ENCODE data around the gene MGAT5.

Gene MGAT5

DNA sequence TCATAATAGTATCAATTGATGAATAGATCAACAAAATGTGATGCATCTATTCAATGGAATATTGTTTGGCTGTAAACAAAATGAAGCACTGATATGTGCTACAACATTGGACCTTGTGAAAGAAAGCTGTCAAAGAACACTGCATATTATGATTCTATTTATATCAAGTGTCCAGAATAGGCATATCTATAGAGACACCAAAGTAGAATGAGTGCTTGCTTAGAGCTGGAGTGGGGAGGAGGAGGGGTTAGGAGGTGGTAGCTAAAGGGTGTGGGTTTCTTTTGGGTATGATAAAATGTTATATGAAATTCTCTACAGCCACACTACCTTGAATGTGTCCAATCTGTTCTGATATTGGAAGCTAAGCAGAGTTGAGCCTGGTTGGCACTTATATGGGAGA lies 23.0 kb upstream of the MGAT5 start:
- Histone ChIP-seq H3K27ac (ENCODE audit: low read length) (no peak overlapping the region), H3K4me3 (ENCODE audit: low read length) (no peak overlapping the region), H3K4me1 (ENCODE audit: low read length) (peaks cover 32% of the 10 kb centered on the region), H3K27me3 (ENCODE audit: low read depth, low read length) (peaks cover 28% of the 10 kb centered on the region), H3K9ac (ENCODE audit: low read length) (no peak overlapping the region), H3K79me2 (ENCODE audit: low read length) (no peaks in the 10 kb centered on the region; the same call in 1 of the 2 replicates), H2AFZ (ENCODE audit: low read depth, low read length) (no peak overlapping the region), H3K36me3 (replicated peaks; ENCODE audit: low read depth, low read length) (peaks cover 7% of the 10 kb centered on the region), H3K9me3 (ENCODE audit: insufficient read depth, low read length) (peaks cover 13% of the 10 kb centered on the region; the same call in 1 of the 2 replicates), H4K20me1 (ENCODE audit: insufficient read depth, low read length) (peaks cover 53% of the 10 kb centered on the region), H3K4me2 (ENCODE audit: low read length) (no peak overlapping the region)
- no peak for TF ChIP-seq EZH2phosphoT487 (IDR thresholded peaks at IDR 0.05; ENCODE audit: low read depth)
- TF ChIP-seq, protein P1, sequence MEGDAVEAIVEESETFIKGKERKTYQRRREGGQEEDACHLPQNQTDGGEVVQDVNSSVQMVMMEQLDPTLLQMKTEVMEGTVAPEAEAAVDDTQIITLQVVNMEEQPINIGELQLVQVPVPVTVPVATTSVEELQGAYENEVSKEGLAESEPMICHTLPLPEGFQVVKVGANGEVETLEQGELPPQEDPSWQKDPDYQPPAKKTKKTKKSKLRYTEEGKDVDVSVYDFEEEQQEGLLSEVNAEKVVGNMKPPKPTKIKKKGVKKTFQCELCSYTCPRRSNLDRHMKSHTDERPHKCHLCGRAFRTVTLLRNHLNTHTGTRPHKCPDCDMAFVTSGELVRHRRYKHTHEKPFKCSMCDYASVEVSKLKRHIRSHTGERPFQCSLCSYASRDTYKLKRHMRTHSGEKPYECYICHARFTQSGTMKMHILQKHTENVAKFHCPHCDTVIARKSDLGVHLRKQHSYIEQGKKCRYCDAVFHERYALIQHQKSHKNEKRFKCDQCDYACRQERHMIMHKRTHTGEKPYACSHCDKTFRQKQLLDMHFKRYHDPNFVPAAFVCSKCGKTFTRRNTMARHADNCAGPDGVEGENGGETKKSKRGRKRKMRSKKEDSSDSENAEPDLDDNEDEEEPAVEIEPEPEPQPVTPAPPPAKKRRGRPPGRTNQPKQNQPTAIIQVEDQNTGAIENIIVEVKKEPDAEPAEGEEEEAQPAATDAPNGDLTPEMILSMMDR (IDR thresholded peaks at IDR 0.05; ENCODE audit: low read depth, low read length) = no peak

DNA sequence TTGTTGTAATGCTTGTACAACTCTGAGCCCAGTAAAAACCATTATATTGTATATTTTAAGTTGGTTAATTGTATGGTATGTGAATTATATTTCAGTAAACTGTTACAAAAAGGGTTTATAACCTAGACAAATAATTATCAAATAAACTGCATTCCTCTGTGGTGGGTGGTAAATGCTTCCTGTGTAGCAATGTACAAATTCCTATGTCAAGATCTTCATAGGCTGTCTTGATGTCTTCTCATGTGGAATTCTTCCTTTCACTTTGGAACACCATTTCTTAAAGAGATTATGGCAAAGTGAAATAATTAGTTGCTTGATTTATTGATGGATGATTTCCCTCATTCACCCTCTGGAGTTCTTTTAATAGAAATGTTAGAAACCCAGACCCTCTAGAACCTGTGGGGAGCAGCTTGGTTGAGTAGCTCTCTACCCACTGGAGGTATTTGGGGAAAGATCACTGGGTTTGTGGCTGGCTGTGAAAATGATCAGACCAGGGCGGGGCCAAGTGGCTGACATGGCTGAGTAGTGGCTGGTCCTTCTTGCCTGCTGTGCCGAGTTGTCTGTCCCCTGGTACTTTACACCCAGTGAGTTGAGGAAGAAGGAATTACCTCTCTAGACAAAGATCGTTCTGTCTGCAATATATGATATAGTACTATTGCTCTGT lies 22.4 kb upstream of the MGAT5 start:
- H4K20me1 ChIP-seq (ENCODE audit: insufficient read depth, low read length) = peaks cover 52% of the 10 kb centered on the region
- peaks cover 32% of the 10 kb centered on the region for H3K4me1 ChIP-seq (ENCODE audit: low read length)
- no peak overlapping the region for H3K4me3 ChIP-seq (ENCODE audit: low read length)
- peaks cover 13% of the 10 kb centered on the region; the same call in 1 of the 2 replicates for H3K9me3 ChIP-seq (ENCODE audit: insufficient read depth, low read length)
- no peaks in the 10 kb centered on the region; the same call in 1 of the 2 replicates for H3K79me2 ChIP-seq (ENCODE audit: low read length)
- H3K9ac ChIP-seq (ENCODE audit: low read length) = no peak overlapping the region
- peaks cover 26% of the 10 kb centered on the region for H3K27me3 ChIP-seq (ENCODE audit: low read depth, low read length)
- no peak overlapping the region for H3K4me2 ChIP-seq (ENCODE audit: low read length)
- TF ChIP-seq, protein P1 (IDR thresholded peaks at IDR 0.05; ENCODE audit: low read depth, low read length) = no peak
- TF ChIP-seq EZH2phosphoT487 (IDR thresholded peaks at IDR 0.05; ENCODE audit: low read depth) = no peak
- H3K36me3 ChIP-seq (replicated peaks; ENCODE audit: low read depth, low read length) = peaks cover 7% of the 10 kb centered on the region
- H2AFZ ChIP-seq (ENCODE audit: low read depth, low read length) = no peak overlapping the region
- H3K27ac ChIP-seq (ENCODE audit: low read length) = no peak overlapping the region

DNA sequence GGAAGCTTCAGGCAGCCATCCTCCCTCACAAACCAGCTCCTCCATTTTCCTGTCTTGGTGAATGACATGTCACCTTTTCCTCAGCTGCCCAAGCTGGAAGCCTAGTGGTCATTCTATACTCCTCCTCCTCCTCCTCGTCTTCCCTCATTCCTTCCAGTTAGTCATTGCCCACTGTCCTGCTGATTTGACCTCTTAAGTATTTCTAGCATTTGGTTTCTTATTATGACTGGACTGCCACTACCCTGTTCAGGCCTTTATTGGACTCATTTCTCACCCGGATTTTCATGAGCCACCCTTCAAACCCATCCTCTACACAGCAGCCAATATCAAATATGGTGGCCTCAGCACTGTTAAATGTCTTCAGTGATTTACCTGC lies 21.9 kb upstream of the MGAT5 start:
- no peak for TF ChIP-seq EZH2phosphoT487 (IDR thresholded peaks at IDR 0.05; ENCODE audit: low read depth)
- TF ChIP-seq, protein P1 (IDR thresholded peaks at IDR 0.05; ENCODE audit: low read depth, low read length) = no peak
- Histone ChIP-seq H3K27me3 (ENCODE audit: low read depth, low read length) (peaks cover 21% of the 10 kb centered on the region), H3K27ac (ENCODE audit: low read length) (no peak overlapping the region), H3K36me3 (replicated peaks; ENCODE audit: low read depth, low read length) (peaks cover 7% of the 10 kb centered on the region), H3K9me3 (ENCODE audit: insufficient read depth, low read length) (peaks cover 13% of the 10 kb centered on the region; the same call in 1 of the 2 replicates), H3K9ac (ENCODE audit: low read length) (no peak overlapping the region), H3K4me2 (ENCODE audit: low read length) (no peak overlapping the region), H2AFZ (ENCODE audit: low read depth, low read length) (no peak overlapping the region), H4K20me1 (ENCODE audit: insufficient read depth, low read length) (peaks cover 50% of the 10 kb centered on the region), H3K4me3 (ENCODE audit: low read length) (no peak overlapping the region), H3K4me1 (ENCODE audit: low read length) (peaks cover 32% of the 10 kb centered on the region), H3K79me2 (ENCODE audit: low read length) (no peaks in the 10 kb centered on the region; the same call in 1 of the 2 replicates)

DNA sequence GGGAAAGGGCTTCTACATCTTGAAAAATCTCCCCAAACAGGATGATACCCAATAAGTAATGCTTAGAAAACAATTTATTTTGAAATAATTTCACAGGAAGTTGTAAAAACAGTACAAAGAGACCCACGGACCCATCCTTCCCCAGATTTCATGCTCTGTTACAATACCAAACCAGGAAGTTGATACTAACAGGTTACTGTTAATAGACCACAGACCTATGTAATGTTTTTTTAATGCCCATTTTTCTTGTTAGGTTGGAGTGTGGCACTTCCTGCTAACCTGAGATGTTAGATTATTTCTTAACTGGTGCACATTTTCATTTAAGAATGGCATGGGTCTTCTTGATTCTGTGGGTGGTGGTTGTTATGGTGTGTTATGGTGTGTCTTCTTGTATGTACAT lies 21.4 kb upstream of the MGAT5 start:
- Histone ChIP-seq H2AFZ (ENCODE audit: low read depth, low read length) (no peak overlapping the region), H4K20me1 (ENCODE audit: insufficient read depth, low read length) (peaks cover 50% of the 10 kb centered on the region), H3K36me3 (replicated peaks; ENCODE audit: low read depth, low read length) (peaks cover 7% of the 10 kb centered on the region), H3K4me3 (ENCODE audit: low read length) (no peak overlapping the region), H3K4me1 (ENCODE audit: low read length) (peaks cover 32% of the 10 kb centered on the region), H3K27ac (ENCODE audit: low read length) (no peak overlapping the region), H3K9ac (ENCODE audit: low read length) (no peak overlapping the region), H3K79me2 (ENCODE audit: low read length) (no peaks in the 10 kb centered on the region; the same call in 1 of the 2 replicates), H3K4me2 (ENCODE audit: low read length) (peak overlapping the region; percentile 60), H3K27me3 (ENCODE audit: low read depth, low read length) (peaks cover 16% of the 10 kb centered on the region), H3K9me3 (ENCODE audit: insufficient read depth, low read length) (peaks cover 13% of the 10 kb centered on the region; the same call in 1 of the 2 replicates)
- TF ChIP-seq, protein P1 (IDR thresholded peaks at IDR 0.05; ENCODE audit: low read depth, low read length) = no peak
- TF ChIP-seq EZH2phosphoT487 (IDR thresholded peaks at IDR 0.05; ENCODE audit: low read depth) = no peak

All from OCI-LY3 (cell line).